GM18873 (cell line): ENCODE measurements around the gene NUCB1.

Experiments used
- ATAC-seq: cut with Tn5 transposase; IDR thresholded peaks from one replicate; pipeline ENCODE4 v1.9.1; 2021; ENCODE audit warnings: mild to moderate bottlenecking, moderate library complexity, moderate number of reproducible peaks; ENCODE audit not compliant: unreplicated experiment, low FRiP score

Gene NUCB1

GRCh38 chr19:48958006-48958405 is 57.9 kb downstream of the NUCB1 start:
- ATAC-seq, result no peak

GRCh38 chr19:48959341-48960239 is 59.5 kb downstream of the NUCB1 start:
- ATAC-seq, result no peak

GRCh38 chr19:48961051-48961649 is 61.0 kb downstream of the NUCB1 start:
- ATAC-seq, result no peak

- ATAC-seq, result no peak
Measured at GRCh38 chr19:48961673-48962028, 61.5 kb downstream of the NUCB1 start.

- ATAC-seq, result no peak
Measured at GRCh38 chr19:48962029-48962848, 62.1 kb downstream of the NUCB1 start.

- no peak for ATAC-seq
Measured at GRCh38 chr19:48962849-48963165, 62.7 kb downstream of the NUCB1 start.

- no peak for ATAC-seq
Measured at GRCh38 chr19:48963371-48964204, 63.5 kb downstream of the NUCB1 start.

GRCh38 chr19:48964205-48965039 is 64.3 kb downstream of the NUCB1 start:
- ATAC-seq, result no peak

GRCh38 chr19:48965040-48965805 is 65.1 kb downstream of the NUCB1 start, which contains the start of gene FTL:
TSS of gene FTL (plus strand) at chr19:48965309. CDS start at chr19:48965508, 199 bp downstream.
- ATAC-seq, result peak; percentile 46

- ATAC-seq, result peak; percentile 25
Measured at GRCh38 chr19:48965806-48966540, 65.9 kb downstream of the NUCB1 start.

- no peak for ATAC-seq
Measured at GRCh38 chr19:48966541-48967345, 66.6 kb downstream of the NUCB1 start.

GRCh38 chr19:48967346-48968178 is 67.5 kb downstream of the NUCB1 start:
- ATAC-seq, result no peak

GRCh38 chr19:48968179-48968661 is 68.1 kb downstream of the NUCB1 start:
- ATAC-seq, result no peak

GRCh38 chr19:48968813-48969218 is 68.7 kb downstream of the NUCB1 start:
- ATAC-seq, result no peak

- no peak for ATAC-seq
Measured at GRCh38 chr19:48969276-48970138, 69.4 kb downstream of the NUCB1 start.
